ENCODE measurements around the gene CCDC38.
"Not testable (repeated sequence)": the region's sequence is repeated elsewhere in the genome, so short reads cannot be mapped to it uniquely, and the experiment has no call there.

The CCDC38 gene

GRCh38 chr12:95942524-95943329 lies at the start of gene CCDC38:
TSS of gene CCDC38 (minus strand) at chr12:95942614. CDS start at chr12:95936509, 6,105 bp downstream.
- peak; percentile 58 for DNase-seq (ENCODE audit: low spot score)

GRCh38 chr12:95990136-95990535 lies 47.7 kb upstream of the CCDC38 start:
- no peak for DNase-seq (ENCODE audit: low spot score)

- no peak for DNase-seq (ENCODE audit: low spot score)
Measured at GRCh38 chr12:95989504-95990123, 47.2 kb upstream of the CCDC38 start.

- no peak for DNase-seq (ENCODE audit: low spot score)
Measured at GRCh38 chr12:95988506-95989275, 46.3 kb upstream of the CCDC38 start.

- no peak for DNase-seq (ENCODE audit: low spot score)
Measured at GRCh38 chr12:95986635-95987570, 44.5 kb upstream of the CCDC38 start.

GRCh38 chr12:95984682-95985081 lies 42.3 kb upstream of the CCDC38 start:
- no peak for DNase-seq (ENCODE audit: low spot score)

- no peak for DNase-seq (ENCODE audit: low spot score)
Measured at GRCh38 chr12:95982602-95983001, 40.2 kb upstream of the CCDC38 start.

GRCh38 chr12:95980437-95980836 lies 38.0 kb upstream of the CCDC38 start:
- no peak for DNase-seq (ENCODE audit: low spot score)

GRCh38 chr12:95978774-95979173 lies 36.4 kb upstream of the CCDC38 start:
- no peak for DNase-seq (ENCODE audit: low spot score)

GRCh38 chr12:95978351-95978750 lies 35.9 kb upstream of the CCDC38 start:
- DNase-seq (ENCODE audit: low spot score), result no peak

- DNase-seq (ENCODE audit: low spot score), result no peak
Measured at GRCh38 chr12:95977764-95978305, 35.4 kb upstream of the CCDC38 start.

- no peak for DNase-seq (ENCODE audit: low spot score)
Measured at GRCh38 chr12:95976416-95976832, 34.0 kb upstream of the CCDC38 start.

GRCh38 chr12:95975491-95975890 lies 33.1 kb upstream of the CCDC38 start:
- no peak for DNase-seq (ENCODE audit: low spot score)

GRCh38 chr12:95974358-95974757 lies 31.9 kb upstream of the CCDC38 start:
- no peak for DNase-seq (ENCODE audit: low spot score)

- no peak for DNase-seq (ENCODE audit: low spot score)
Measured at GRCh38 chr12:95972832-95973456, 30.5 kb upstream of the CCDC38 start.

- no peak for DNase-seq (ENCODE audit: low spot score)
Measured at GRCh38 chr12:95970905-95971304, 28.5 kb upstream of the CCDC38 start.

GRCh38 chr12:95969116-95969515 lies 26.7 kb upstream of the CCDC38 start:
- DNase-seq (ENCODE audit: low spot score), result not testable (repeated sequence)

- no peak for DNase-seq (ENCODE audit: low spot score)
Measured at GRCh38 chr12:95967301-95967700, 24.9 kb upstream of the CCDC38 start.

- DNase-seq (ENCODE audit: low spot score), result no peak
Measured at GRCh38 chr12:95966287-95966870, 24.0 kb upstream of the CCDC38 start.

GRCh38 chr12:95963096-95963495 lies 20.7 kb upstream of the CCDC38 start:
- DNase-seq (ENCODE audit: low spot score), result peak; percentile 11

Measured in cerebellar cortex (tissue), 1 donor.